GM12873 (cell line): ENCODE results near the gene KCNMB2.

Experiments
- TF ChIP-seq, protein P1 (sequence below): IDR thresholded peaks from 2 replicates; pipeline ENCODE4 v1.5.1; 2012; ENCODE audit warnings: low read depth, mild to moderate bottlenecking, moderate library complexity, low read length, control low read depth; ENCODE audit not compliant: insufficient read depth; ENCODE audit errors: missing control alignments

KCNMB2 gene

DNA sequence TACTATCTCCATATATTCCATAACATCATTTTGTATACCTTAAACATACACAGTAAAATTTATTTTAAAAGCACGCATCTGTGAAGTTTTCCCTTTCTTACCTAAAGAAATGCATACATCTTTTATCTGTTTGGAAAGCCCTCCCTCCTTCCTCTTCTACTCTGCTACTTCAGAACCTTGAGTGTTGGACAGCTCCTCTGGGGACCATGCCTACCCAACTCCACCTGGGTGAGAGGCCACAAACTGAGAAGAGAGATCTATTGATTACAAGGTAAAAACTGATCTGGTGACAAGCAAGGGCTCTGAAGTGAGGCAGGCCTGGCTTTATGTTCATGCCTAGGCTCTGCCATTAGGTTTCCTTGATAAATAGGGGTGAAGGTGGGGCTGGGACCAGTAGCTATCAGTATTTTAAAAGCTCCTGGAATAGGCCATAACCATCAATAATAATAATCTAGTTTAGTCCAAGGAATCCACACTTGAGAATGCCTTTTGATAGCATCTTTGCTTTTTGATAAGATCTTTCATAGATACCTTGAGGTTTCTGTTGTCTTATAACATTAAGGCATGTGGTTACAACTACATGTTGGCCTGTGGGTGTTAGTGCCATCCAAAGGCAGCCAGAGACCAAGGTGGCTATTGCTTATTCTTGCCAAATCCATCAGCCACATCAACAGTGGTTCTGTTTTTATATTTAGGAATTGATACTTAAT lies 148.8 kb downstream of the KCNMB2 start:
- TF ChIP-seq, protein P1, sequence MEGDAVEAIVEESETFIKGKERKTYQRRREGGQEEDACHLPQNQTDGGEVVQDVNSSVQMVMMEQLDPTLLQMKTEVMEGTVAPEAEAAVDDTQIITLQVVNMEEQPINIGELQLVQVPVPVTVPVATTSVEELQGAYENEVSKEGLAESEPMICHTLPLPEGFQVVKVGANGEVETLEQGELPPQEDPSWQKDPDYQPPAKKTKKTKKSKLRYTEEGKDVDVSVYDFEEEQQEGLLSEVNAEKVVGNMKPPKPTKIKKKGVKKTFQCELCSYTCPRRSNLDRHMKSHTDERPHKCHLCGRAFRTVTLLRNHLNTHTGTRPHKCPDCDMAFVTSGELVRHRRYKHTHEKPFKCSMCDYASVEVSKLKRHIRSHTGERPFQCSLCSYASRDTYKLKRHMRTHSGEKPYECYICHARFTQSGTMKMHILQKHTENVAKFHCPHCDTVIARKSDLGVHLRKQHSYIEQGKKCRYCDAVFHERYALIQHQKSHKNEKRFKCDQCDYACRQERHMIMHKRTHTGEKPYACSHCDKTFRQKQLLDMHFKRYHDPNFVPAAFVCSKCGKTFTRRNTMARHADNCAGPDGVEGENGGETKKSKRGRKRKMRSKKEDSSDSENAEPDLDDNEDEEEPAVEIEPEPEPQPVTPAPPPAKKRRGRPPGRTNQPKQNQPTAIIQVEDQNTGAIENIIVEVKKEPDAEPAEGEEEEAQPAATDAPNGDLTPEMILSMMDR: no peak

DNA sequence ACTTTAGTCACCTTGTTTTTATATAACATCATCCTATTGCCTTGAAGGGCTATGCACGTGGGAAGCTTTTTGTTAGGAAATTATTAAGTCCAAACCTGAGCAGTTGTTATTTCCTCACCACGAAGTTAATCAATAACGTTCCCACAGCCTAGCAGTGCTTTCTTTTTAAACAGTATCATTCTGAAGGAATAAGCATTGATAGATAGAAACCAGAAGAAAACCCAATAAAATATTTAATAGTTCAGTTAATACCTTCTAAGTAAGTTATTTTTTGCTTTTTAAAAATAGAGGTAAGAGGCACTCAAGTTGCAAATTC lies 149.3 kb downstream of the KCNMB2 start:
- TF ChIP-seq, protein P1: no peak

DNA sequence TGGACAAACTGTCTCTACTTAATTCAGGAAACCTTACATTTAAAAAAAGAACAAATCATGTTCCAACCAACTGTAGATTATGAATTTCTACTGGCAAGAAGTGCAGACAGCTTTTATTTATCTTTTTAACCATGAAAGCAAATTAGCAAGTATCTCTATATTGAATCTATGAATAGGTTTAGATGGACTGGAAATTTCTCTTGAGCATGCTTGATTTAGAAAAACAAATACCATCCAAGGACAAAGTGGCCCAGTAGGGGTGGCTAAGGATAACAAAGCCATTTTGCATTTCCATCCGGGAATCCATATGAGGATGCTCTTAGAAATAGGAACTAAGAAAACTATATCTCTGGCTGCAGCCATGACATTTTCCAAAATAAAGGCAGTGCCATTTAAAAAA lies 150.6 kb downstream of the KCNMB2 start:
- TF ChIP-seq, protein P1: no peak

DNA sequence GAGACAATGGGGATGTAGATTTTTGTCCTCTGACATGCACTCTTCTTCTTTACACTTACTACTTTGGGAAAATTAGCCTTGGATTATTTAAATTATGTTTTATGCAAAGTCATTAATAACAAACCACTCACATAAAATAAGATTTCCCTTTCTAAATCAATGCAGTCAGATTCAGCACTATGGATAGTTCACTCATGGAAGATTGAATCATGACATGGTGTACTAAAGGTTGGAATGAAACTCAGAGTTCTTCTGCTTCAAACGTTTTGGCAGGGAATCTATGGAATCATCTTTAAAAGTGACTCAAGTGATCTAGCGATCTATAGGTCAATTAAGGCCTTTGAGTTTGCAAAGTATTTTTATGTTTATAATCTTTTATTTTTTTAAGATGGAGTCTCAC lies 154.3 kb downstream of the KCNMB2 start:
- TF ChIP-seq, protein P1: no peak

DNA sequence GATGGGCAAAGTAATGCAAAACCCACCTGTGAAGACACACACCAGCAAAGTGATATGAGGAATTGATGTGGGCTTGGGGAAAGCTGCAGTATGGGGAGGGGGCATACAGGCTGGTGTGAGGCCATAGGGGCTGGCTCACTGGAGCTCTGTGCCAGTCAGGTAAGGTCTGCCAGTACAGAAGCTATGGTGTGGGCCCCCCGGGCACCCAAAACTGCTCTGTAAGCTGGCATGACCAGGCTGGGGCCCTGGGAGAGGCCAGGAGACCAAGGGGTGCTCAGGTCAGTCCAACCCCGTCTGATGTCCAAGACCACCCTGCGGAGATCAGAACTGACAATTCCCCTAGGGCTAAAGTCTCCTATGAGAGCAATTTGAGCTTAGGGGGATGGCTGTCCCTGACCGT lies 163.1 kb downstream of the KCNMB2 start:
- TF ChIP-seq, protein P1: no peak

DNA sequence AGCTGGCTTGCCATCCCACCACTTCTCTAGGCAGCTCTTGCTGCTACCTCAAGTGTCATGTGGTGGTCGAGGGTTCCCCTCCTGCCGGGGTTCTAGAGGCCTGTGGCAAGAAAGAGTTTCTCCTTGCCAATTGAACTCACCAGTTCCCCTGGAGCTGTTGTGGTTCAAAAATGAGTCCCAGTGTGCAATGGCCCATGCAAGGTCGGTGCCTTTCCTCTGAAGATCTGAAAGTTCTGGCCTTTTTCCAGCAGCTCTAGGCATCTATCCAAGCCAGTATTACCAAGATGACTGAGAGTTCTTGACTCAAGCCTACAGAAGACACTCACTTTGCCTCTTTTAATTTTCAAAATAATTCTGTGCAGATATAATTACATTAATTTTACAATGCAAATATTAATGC lies 163.6 kb downstream of the KCNMB2 start:
- TF ChIP-seq, protein P1: no peak

DNA sequence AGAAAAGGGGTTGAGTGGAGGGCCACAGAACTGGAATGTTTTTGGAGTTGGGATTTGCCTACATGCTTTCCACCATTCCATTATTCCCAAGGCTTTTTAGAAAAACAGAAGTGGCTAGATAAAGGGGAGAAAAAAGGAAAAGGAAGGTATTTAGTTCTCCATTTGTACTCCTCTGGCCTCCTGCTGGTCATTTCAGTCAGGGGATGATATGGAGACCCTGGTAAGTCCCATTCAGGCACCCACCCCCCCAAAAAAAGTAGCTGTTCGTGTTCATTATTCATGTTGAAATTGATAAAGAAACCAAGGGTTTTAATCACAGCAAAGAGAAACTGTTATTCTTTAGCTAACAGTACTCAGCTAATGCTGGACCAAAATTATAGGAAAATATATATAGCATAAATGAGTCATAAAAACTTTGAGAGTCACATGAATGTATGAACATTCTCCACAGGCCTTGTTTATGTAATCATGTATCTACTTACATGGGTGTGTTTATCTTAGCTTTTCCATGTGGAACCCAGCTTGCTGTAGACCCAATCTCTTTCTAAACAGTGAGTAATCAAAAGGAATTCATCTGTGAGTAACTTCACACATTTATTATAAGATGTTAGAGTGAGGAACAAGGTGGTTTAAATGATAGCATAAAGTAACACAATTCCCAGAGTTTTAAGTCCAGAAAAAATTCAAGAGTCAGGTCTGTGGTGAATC lies 167.2 kb downstream of the KCNMB2 start:
- TF ChIP-seq, protein P1: no peak
